GM12892 (cell line): Measurements from ENCODE around the gene EFCC1.

Source experiments
- DNase-seq: peaks from one replicate; pipeline ENCODE4 v3.0.0; 2011; ENCODE audit not compliant: insufficient read length
- FAIRE-seq: peaks from 2 replicates; lab custom pipeline; 2011; peaks lifted over from hg19 to GRCh38; lab: Jason Lieb, UNC
- POLR2A ChIP-seq: IDR thresholded peaks from 2 replicates; pipeline ENCODE4 v1.6.1; 2011; ENCODE audit warnings: low read depth, low read length, control low read depth
- POLR2AphosphoS5 ChIP-seq: IDR thresholded peaks from 2 replicates; pipeline ENCODE4 v1.6.1; 2011; ENCODE audit warnings: low read depth, low read length, control low read depth
- TAF1 ChIP-seq: IDR thresholded peaks from 2 replicates; pipeline ENCODE4 v1.6.1; 2011; ENCODE audit warnings: low read depth, mild to moderate bottlenecking, control low read depth, low read length, borderline replicate concordance

The EFCC1 gene

DNA sequence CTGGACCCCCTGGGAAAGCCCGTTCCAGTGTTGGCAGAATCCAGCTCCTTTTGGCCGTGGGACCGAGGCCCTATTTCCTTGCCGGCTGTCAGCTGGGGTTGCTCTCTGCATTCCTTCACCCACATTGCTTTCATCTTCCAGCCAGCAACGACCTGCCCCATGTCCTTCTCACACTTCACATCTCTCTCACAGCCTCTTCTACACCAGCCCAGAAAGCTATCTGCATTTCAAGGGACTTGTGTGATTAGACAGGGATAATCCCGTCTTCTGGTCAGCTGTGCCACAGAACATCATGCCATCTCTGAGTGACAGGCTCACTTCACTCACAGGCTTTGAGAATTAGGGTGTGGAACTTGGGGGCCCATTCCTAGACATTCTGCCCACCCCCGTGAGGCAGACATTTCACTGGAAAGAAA is 16.4 kb downstream of the EFCC1 start:
- FAIRE-seq (no peak), DNase-seq (no peak)
- TF ChIP-seq POLR2A (no peak), TAF1 (no peak), POLR2AphosphoS5 (no peak)

DNA sequence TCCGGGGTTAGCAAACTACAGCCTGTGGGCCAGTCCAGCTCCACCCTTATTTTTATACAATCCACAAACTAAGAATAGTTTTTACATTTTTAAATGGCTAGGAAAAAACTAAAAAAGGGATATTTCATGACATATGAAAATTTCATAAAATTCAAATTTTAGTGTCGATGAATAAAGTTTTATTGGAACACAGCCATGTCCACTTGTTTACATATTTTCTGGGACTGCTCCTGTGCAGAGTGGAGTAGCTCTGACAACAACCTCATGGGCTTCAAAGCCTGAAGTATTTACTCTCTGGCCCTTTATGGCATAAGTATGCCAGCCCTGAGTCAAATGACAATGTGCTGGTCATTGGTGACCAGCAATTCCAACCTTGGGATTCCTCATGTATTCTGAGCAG is 17.2 kb downstream of the EFCC1 start:
- no peak for DNase-seq
- no peak for TF ChIP-seq POLR2A
- TF ChIP-seq POLR2AphosphoS5: no peak
- no peak for TF ChIP-seq TAF1
- FAIRE-seq: no peak

DNA sequence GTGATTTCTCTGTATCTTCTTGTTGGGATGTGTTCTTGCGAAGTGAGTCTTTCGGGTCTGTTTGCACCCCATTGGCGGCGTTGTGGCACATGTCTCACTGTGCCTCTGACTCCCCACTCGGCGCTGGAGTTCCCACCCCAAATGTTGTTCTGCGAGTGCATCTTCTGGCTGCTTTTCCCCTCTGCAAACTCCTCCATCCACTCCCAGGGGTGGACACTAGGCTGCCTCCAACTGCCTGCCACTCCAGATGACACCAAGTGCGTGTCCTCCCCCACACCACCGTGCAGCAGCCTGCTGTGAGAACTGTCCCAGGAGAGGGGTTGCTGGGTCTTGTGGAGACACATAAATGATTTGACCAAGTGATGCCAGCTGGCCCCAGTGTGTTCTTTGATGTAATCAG is 17.6 kb downstream of the EFCC1 start:
- DNase-seq: no peak
- FAIRE-seq: no peak
- TF ChIP-seq POLR2A (no peak), TAF1 (no peak), POLR2AphosphoS5 (no peak)

DNA sequence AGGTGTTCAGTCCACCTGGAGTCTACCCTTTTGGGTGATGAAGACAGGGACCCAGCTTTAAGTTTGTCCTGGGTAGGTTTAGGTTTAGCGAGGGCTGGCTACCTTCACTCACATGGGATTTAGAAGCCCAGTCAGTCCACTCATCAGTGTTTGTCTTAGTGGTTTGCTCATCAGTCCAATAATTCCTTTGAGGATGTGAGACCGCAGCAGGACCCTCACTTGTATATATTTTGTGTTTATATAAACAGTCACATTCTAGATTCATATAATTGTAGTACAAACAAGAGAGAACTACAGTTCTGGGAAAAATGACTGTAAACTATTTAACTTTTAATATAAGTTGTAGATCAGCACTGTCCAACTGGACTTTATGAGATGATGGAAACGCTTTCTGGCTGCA is 18.2 kb downstream of the EFCC1 start:
- DNase-seq (no peak), FAIRE-seq (no peak)
- TF ChIP-seq POLR2AphosphoS5: no peak
- no peak for TF ChIP-seq TAF1
- TF ChIP-seq POLR2A: no peak

DNA sequence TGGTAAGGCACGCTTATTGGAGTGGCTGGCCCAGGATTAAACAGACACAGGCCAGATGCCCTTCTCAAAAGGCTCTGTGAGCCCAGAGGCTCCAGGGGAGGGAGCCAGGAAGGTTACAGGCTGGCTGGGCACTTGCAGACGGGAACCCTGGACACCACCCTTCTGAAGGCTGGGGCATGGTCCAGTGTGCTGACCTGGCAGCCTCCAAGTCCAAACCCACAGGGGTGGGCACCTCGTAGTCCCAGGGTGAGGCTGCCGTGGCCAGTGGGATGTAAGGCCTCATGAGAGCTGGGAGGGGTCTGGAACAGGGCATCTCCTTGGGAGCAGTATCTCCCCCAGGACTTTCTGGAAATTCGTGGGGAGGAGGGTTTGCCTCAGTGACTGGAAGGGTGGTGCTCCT is 19.6 kb downstream of the EFCC1 start:
- TF ChIP-seq POLR2AphosphoS5: no peak
- no peak for TF ChIP-seq POLR2A
- TF ChIP-seq TAF1: no peak
- DNase-seq: no peak
- FAIRE-seq: no peak

DNA sequence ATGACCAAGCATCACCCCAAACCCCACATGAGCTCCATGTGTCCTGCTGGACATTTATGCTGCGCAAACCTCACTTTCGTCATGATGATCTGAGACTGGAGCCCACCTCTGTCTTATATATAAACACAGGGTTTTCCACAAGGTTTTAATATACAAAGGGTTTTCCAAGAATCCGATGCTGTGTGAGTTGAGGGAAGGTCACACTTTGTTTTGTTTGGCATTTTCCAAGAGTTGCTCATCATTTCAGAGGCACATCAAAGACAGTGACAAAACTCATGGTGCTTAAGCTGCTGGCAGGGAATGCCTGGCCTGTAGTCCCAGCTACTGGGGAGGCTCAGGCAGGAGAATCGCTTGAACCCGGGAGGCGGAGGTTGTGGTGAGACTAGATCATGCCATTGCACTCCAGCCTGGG is 20.0 kb downstream of the EFCC1 start:
- FAIRE-seq: no peak
- no peak for DNase-seq
- no peak for TF ChIP-seq POLR2AphosphoS5
- no peak for TF ChIP-seq TAF1
- no peak for TF ChIP-seq POLR2A

DNA sequence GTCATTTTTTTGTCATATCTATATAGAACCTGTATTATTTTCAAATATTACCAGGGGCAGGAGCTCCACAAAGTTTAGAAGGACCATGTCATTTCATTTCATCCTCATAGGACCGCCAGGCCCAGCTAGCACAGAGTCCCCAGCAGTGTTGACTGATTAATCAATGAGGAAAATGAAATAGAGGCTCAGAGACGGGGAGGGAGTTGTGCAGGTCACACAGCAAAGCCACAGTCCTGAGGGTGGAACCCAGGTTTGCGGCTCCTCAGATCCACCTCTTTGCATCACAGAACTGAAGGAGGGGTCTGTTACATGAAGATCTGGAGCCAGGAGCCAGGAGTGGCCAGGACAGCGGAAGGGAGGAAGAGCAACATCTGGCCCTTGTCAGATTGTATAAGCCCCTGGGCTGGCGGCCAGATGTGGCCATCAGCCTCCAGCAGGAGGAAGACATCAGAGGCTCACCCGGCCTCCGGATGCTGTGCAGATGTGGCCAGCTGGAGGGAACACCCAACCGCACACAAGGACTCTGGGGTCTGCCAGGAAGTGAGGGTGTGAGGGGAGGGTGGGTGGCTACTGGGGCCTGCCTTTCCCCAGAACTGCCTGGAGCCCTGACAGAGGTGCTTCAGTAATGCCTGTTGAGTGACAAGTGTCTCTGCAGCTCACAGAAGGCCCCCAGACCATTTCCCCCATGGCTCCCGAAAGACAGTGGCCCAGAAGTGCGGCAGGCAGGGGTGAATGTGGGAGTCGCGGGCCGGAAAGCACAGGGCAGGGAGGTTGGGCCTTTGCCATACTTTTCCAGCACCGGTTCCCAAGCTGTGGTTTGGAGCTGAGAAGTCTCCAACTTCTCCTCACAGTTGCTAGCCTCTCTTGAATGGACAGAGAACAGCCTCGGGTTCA is 21.3 kb downstream of the EFCC1 start:
- no peak for FAIRE-seq
- TF ChIP-seq TAF1: no peak
- TF ChIP-seq POLR2A: no peak
- no peak for TF ChIP-seq POLR2AphosphoS5
- DNase-seq: no peak

DNA sequence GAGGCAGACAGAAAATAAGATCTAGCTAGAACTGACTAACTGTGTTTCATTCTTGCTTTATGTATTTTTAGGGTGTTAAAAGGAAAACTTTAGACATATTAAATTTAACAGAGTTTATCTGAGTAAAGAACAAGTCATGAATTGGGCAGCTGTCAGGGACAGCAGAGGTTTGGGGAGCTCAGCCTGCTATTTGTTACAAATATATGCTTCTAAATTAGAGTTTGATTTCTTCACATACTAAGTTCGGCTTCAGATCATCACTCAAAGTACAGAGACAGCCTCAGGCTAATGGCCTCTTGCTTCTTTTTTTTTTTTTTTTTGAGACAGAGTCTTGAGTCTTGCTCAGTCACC is 21.9 kb downstream of the EFCC1 start:
- no peak for TF ChIP-seq POLR2AphosphoS5
- FAIRE-seq (no peak), DNase-seq (no peak)

DNA sequence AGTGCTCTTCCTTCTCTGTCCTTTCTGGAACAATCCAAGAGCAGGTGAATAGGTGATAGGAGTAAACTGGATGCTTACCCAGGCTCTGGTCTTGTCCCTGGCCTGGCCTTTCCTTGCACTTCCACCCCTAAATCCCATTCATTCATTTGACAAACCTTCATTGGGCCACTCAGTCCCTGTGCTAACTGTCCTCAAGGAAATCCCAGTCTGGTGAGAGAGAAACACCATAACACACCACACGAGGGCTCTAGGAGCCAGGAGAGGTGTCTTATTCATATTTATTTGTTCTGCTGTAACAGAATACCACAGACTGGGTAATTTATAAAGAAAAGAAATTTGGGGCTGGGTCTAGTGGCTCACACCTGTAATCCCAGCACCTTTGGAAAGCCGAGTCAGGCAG is 22.8 kb downstream of the EFCC1 start:
- no peak for DNase-seq
- no peak for FAIRE-seq
- no peak for TF ChIP-seq POLR2AphosphoS5
- no peak for TF ChIP-seq TAF1
- no peak for TF ChIP-seq POLR2A

DNA sequence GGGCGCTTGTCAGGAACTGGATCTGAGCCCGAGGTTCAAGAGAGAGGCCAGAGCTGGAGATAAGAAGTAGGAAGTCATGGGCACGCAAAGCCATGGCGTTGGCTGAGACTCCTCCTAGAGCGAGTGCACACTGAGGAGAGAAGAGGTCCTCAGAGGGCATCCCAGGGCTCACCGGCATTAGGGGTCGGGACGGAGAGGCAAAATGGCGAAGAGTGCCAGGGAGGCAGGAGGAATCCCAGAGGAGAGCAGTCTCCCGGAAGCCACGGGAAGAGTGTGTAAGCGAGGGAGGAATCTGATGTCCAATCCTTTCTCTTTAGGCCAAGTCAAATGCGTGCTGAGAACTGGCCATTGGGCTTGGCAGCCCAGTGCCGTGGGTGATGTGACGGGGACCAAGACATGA is 24.0 kb downstream of the EFCC1 start:
- DNase-seq: no peak
- FAIRE-seq: no peak
- TF ChIP-seq POLR2A (no peak), POLR2AphosphoS5 (no peak), TAF1 (no peak)

DNA sequence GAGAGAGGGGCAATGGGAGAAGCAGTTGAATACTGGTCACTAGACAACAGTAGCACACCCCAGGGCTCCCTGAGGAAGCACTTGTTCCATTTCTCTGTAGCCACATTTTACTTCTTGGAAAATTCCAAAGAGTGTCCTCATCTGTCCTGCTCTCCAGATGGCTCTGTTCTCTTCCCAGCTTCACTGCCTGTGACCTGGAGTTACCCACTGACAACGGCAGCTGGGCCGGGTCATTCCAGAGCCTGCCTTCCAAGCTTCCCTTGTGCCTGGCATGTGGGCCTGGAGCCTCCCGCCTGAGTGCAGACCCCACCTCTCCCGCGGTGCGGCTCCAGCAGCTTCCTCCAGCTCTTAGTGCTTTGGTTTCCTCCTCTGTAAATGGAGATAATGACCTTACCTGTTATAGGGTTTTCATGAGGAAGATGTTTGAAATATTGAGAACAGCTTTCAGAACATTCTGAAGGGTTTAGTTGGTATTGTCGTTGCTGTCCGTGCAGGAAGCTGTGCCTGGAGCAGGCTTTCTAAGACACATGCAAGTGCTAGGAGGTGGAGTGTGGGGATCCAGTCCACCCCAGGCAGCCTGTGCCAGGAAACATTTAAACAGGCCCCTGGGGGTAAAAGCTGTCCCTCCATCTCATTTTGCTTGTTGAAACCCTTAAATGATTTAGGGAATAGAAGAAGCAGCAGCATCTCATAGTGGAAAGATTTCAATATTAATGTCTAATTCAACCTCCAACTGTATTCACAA is 24.8 kb downstream of the EFCC1 start:
- FAIRE-seq: no peak
- no peak for DNase-seq
- TF ChIP-seq POLR2A (no peak), POLR2AphosphoS5 (no peak), TAF1 (no peak)
